Activated naive CD4-positive, alpha-beta T cell treated with anti-CD3 and anti-CD28 coated beads, Interleukin-2, amount 50 U/mL, for 24 hours (primary cell): Measurements from ENCODE around the gene ZRANB1.

ENCODE experiments used
- H3K27ac Mint-ChIP-seq: one replicate; pipeline ENCODE4 v1.8.0; 2021; ENCODE audit warnings: mild to moderate bottlenecking, mixed read lengths
- H3K27me3 Mint-ChIP-seq: one replicate; pipeline ENCODE4 v1.8.0; 2021; ENCODE audit warnings: mixed read lengths
- H3K36me3 Mint-ChIP-seq: one replicate; pipeline ENCODE4 v1.8.0; 2021; ENCODE audit warnings: mixed read lengths
- H3K4me1 Mint-ChIP-seq: one replicate; pipeline ENCODE4 v1.8.0; 2021; ENCODE audit warnings: mixed read lengths
- H3K4me3 Mint-ChIP-seq: one replicate; pipeline ENCODE4 v1.8.0; 2021; ENCODE audit warnings: mild to moderate bottlenecking, mixed read lengths
- H3K9me3 Mint-ChIP-seq: one replicate; pipeline ENCODE4 v1.8.0; 2021; ENCODE audit warnings: mixed read lengths

ZRANB1 gene

GRCh38 chr10:125021686-125022344, 79.9 kb downstream of the ZRANB1 start:
- Mint-ChIP-seq H3K36me3 (no peaks in the 10 kb centered on the region), H3K9me3 (no peaks in the 10 kb centered on the region), H3K27ac (no peak overlapping the region), H3K4me1 (no peaks in the 10 kb centered on the region), H3K4me3 (no peak overlapping the region), H3K27me3 (no peaks in the 10 kb centered on the region)

DNA sequence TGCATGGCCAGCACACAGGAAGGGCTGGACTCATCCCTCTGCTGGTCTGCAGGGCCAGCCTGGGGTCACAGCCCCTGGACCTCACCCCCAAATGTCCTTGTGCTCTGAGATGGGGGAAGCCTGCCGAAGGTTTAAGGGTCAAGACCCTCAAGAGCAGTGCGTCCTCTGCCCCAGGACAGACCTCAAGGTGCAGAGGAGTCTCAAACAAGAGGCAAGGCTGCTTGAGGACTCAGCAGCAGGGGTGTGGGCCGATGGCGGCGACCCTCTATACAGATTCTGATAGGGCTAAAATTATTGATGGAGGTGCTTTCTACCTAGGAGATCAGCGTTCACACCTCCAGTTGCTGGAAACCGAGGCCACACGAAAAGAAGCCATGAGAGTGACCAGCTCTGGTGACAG, 80.7 kb downstream of the ZRANB1 start:
- H3K9me3 Mint-ChIP-seq, result no peaks in the 10 kb centered on the region
- H3K27me3 Mint-ChIP-seq, result no peaks in the 10 kb centered on the region
- no peaks in the 10 kb centered on the region for H3K36me3 Mint-ChIP-seq
- H3K27ac Mint-ChIP-seq, result no peak overlapping the region
- no peaks in the 10 kb centered on the region for H3K4me1 Mint-ChIP-seq
- no peak overlapping the region for H3K4me3 Mint-ChIP-seq

GRCh38 chr10:125023255-125023654, 81.3 kb downstream of the ZRANB1 start:
- Mint-ChIP-seq H3K4me1 (no peaks in the 10 kb centered on the region), H3K36me3 (no peaks in the 10 kb centered on the region), H3K27ac (no peak overlapping the region), H3K4me3 (no peak overlapping the region), H3K27me3 (no peaks in the 10 kb centered on the region), H3K9me3 (no peaks in the 10 kb centered on the region)

DNA sequence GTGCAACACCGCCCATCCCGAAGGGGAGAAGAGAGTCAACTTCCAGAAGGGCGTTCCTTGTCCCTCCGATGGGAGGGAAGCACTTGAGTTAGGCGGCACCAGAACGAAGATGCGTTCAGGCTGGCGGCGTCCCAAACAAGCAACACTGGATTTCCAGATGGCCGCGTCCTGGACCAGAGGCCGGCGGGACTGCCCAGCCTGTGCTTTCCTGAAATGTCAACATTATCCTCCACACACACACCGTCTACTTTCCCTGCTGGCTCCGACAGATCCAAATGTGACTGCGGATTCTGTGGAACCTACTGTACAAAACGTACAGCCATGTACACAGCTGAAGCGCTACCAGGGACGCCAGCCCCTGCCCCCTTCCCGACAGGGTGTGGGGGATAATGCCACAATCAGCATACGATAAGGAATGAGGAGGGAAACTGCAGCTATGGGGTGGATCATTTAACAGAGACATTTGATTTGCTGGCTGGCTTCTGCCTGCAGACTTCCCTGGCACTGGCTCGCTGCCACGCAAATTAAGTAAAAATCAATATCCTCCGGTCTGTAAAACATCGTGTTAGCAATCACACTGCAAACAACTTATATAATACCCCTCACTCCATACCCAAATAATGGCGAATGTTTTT, 82.1 kb downstream of the ZRANB1 start:
- H3K36me3 Mint-ChIP-seq, result no peaks in the 10 kb centered on the region
- no peaks in the 10 kb centered on the region for H3K4me1 Mint-ChIP-seq
- no peak overlapping the region for H3K27ac Mint-ChIP-seq
- H3K27me3 Mint-ChIP-seq, result no peaks in the 10 kb centered on the region
- no peak overlapping the region for H3K4me3 Mint-ChIP-seq
- H3K9me3 Mint-ChIP-seq, result no peaks in the 10 kb centered on the region

DNA sequence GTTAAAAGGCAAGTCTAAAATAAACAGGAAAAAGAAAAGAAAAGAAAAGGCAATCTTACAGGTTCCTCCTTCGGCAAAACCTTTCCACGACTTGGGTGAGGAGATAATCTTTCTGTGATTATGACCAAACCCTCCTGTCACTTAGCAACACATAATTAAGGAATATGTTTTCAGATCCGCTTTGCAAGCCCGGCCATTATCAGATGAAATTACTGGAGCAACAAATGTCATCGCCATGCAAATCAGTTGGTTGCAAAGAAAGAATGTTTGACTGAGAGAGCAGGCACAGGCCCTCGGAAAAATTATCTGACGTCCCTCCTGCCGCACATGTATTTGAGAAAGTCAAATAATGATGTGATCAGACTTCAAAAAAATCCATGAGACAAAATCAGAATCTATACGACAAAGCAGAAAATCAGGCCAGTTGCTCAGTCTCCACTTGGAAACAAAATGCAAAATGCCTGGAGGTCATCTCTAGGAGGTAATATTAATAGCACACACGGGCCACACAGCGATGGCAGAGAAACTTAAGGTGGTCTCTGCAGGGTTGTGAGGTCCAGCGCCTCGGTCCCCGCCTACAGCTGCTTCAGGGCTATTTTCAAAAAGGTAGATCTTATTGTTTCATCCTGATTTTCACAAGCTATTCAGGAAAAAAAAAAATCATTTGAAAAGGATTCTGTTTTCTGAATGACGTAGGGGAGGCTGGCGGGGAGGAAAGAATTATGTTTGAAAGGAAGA, 82.7 kb downstream of the ZRANB1 start:
- H3K27me3 Mint-ChIP-seq, result no peaks in the 10 kb centered on the region
- H3K36me3 Mint-ChIP-seq, result no peaks in the 10 kb centered on the region
- H3K9me3 Mint-ChIP-seq, result no peaks in the 10 kb centered on the region
- no peaks in the 10 kb centered on the region for H3K4me1 Mint-ChIP-seq
- no peak overlapping the region for H3K27ac Mint-ChIP-seq
- no peak overlapping the region for H3K4me3 Mint-ChIP-seq

GRCh38 chr10:125025341-125025740, 83.4 kb downstream of the ZRANB1 start:
- no peak overlapping the region for H3K27ac Mint-ChIP-seq
- no peaks in the 10 kb centered on the region for H3K27me3 Mint-ChIP-seq
- H3K36me3 Mint-ChIP-seq, result no peaks in the 10 kb centered on the region
- H3K4me1 Mint-ChIP-seq, result no peaks in the 10 kb centered on the region
- H3K9me3 Mint-ChIP-seq, result no peaks in the 10 kb centered on the region
- no peak overlapping the region for H3K4me3 Mint-ChIP-seq

- Mint-ChIP-seq H3K9me3 (no peaks in the 10 kb centered on the region), H3K27ac (no peak overlapping the region), H3K27me3 (no peaks in the 10 kb centered on the region), H3K4me1 (no peaks in the 10 kb centered on the region), H3K4me3 (no peak overlapping the region), H3K36me3 (no peaks in the 10 kb centered on the region)
These were observed 84.4 kb downstream of the ZRANB1 start for GRCh38 chr10:125026036-125026931.

DNA sequence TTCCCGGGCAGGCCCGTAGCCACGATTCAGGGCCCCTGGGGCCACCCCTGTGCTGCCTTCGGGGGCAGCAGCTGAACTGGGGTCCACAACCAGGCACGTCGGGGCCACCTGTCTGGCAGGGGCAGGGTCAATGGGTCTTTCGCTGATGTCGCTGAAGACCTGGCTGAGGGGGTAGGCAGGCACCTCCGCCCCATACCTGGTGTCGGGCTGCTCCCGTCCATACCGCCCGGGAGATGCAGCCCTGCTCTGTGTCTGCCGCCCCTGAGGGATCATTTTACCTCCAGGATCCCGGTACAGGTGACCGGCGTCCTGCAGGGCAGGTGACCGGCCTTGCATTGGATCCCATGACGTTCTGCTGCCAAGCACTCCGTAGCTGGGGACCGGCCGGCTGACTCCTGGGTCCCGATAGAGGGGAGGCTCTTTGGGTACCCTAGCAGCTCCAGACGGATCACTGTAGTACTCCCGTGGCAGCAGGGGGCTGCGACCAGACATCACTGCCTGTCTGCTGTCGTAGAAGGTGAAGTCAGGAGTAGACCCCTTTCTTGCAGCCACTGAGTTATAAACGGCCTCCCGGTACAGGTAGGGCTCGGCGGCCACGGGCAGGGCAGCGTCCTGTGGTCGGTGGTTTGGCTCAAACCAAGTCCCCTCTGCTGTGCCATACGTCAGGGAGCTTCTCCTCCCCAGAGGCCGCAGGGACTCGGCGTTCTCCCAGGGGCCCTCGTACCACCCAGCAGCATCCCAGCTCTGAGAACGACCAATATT, 85.2 kb downstream of the ZRANB1 start:
- Mint-ChIP-seq H3K9me3 (no peaks in the 10 kb centered on the region), H3K36me3 (no peaks in the 10 kb centered on the region), H3K27me3 (peaks cover under 1% of the 10 kb centered on the region), H3K4me1 (no peaks in the 10 kb centered on the region), H3K27ac (no peak overlapping the region), H3K4me3 (no peak overlapping the region)

DNA sequence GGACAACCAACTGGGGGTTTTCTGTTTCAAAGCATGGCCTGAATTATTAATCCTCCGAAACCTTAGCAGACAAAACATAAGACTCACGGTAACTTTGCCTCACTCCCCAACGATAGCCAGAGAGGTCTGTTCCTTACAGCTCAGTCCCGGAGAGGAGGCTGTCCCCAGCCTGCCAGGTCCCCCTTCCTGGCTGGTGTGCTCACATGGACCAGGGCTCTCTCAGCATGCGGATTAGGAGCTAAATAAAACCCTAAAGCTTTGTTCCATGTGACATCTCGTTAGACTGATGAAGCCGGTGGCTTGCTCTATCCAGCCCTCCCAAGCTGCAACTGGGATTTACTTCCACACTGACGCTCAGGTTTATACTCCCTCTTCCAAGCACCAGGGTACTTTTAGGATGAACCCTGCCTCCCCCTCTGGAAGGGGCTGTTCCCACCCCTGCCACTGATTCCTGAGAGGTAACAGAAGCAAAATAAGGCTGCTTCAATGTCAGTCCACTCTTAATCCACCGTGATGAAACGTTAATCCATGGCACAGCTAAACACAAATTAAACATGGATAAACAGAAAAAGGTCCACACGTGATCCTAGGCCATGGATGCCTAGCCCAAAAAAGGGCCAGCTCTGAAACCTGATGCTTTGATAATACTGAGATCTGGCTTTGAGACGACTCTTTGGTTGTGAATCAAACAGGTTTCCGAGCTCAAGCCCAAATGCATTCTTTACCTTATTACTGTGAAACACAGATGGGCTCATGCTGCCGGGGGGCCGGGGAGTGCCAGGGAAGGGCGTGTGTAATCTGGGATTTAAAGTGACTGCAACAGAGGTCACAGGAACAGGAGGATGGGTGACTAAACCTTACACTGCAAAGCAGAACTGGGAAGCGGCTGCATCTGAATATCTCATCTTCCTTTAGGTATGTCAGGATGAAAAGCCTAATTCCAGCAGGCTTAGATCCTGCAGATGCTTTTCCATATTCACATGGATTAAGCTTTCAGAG, 86.2 kb downstream of the ZRANB1 start:
- no peaks in the 10 kb centered on the region for H3K4me1 Mint-ChIP-seq
- H3K27me3 Mint-ChIP-seq, result peaks cover 1% of the 10 kb centered on the region
- H3K36me3 Mint-ChIP-seq, result no peaks in the 10 kb centered on the region
- H3K9me3 Mint-ChIP-seq, result no peaks in the 10 kb centered on the region
- H3K4me3 Mint-ChIP-seq, result no peak overlapping the region
- H3K27ac Mint-ChIP-seq, result no peak overlapping the region

DNA sequence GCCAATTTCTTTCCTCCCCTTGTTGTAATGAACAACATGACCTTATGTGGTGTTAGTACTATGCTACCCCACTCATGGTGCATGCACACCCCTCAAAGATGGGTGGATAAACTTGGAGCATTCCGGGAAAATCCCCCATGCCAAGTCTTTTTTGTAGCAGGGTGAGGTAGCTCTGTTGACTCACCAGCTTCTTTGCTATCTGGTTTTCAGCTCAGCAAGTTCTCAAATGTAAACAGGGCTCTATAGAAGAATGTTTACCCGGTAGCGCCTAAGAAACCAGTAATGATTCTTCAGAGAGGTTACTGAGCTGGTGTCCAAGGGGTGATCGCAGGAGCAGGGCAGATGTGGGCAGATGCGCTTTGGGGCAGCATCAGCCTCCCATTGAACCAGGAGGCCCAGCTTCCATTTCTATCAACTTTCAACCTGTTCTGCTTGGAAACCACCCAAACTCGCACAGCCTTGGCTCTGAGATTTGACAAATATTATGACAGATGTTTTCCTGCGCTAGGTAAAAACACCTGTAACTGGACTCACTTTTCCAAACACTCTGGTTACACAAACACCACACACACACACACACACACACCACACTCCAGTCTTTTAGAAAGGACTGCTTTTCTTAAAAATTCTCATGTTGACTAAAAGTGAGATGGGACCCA, 87.8 kb downstream of the ZRANB1 start:
- Mint-ChIP-seq H3K9me3 (no peaks in the 10 kb centered on the region), H3K36me3 (no peaks in the 10 kb centered on the region), H3K27ac (no peak overlapping the region), H3K4me3 (no peak overlapping the region), H3K4me1 (no peaks in the 10 kb centered on the region), H3K27me3 (peaks cover 1% of the 10 kb centered on the region)

DNA sequence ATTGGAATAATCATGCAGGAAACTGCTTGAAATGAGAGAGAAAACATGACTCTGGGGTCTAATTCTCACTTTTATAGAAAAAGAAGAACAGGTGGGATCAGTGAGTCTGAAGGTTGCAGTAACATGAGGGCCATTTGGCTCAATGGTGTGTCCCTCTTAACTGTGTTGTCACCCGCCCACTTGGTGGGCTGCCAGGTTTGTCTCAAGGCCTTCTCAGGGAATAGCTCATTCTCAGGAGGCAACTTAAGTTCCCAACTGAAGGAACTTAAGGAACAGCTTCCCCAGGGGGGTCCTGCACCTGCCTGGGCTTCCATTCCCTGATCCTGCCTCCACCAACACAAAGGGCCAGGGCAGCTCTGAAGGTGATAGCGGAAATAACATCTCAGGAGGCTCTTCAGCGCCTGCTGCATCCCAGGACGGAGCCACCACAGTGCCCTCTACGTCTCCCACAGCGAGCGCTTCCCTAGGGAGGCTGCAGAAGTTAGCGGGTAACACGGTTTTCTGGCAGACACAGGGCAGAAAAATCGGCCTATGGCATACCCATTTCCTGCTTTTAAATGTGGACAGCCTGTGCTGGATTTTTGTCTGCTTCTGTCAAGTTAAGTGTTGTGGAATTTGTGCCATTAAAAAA, 88.8 kb downstream of the ZRANB1 start:
- peaks cover 1% of the 10 kb centered on the region for H3K27me3 Mint-ChIP-seq
- H3K27ac Mint-ChIP-seq, result no peak overlapping the region
- no peak overlapping the region for H3K4me3 Mint-ChIP-seq
- no peaks in the 10 kb centered on the region for H3K36me3 Mint-ChIP-seq
- no peaks in the 10 kb centered on the region for H3K4me1 Mint-ChIP-seq
- H3K9me3 Mint-ChIP-seq, result no peaks in the 10 kb centered on the region

DNA sequence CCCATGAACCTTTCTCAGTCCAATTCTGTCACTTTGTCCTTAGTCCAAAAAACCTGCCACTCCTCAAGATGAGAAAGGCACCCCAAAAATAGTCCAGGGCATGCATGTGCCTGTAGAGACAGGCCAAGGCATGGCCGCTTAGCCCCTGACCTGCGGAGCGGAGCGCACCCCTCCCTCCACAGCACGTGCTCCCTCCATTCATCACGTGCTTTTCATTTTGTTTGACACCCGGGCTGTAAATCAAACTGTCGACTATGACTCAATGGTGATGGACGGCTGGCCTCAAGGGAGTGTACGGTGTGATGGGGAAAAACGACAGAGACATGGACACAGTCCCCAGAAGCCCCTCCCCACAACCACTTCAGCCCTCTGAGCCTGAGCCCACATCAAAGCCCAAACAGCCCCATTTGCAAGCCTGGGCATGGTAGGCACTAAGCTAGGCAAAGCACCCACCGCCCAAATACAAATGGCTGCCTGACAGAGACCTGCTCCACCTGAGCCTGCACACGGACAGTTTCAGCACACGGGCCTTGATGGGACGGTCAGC, 90.6 kb downstream of the ZRANB1 start:
- Mint-ChIP-seq H3K4me1 (no peaks in the 10 kb centered on the region), H3K27ac (no peak overlapping the region), H3K4me3 (no peak overlapping the region), H3K9me3 (no peaks in the 10 kb centered on the region), H3K36me3 (no peaks in the 10 kb centered on the region), H3K27me3 (peaks cover 1% of the 10 kb centered on the region)
